Neural cell (in vitro differentiated cells): ENCODE data around the gene TDRD10. TPM values are rescaled to one million over a fixed set of nuclear protein-coding genes. Genes with fewer than 3 reads are reported as not detected.

Source experiments
- H2AFZ ChIP-seq: fragments of 200-600, 300-800 bp; sonication (generic), shearing (Covaris generic); 2 replicates; pipeline ENCODE4 v1.6.0; 2014; ENCODE audit warnings: low read depth, mild to moderate bottlenecking, antibody characterized with exemption, low read length, moderate library complexity
- H3F3A ChIP-seq: fragments of 200-600 bp; shearing (Covaris generic); 2 replicates; pipeline ENCODE4 v1.6.1; 2016; ENCODE audit warnings: mild to moderate bottlenecking, moderate library complexity, mixed read lengths, antibody characterized with exemption, low read length; ENCODE audit not compliant: insufficient read depth, poor library complexity, severe bottlenecking
- H3K27ac ChIP-seq: fragments of 200-600, 300-800 bp; sonication (generic), shearing (Covaris generic); 2 replicates; pipeline ENCODE4 v1.5.1; 2014; ENCODE audit warnings: mild to moderate bottlenecking, low read length, moderate library complexity
- H3K27me3 ChIP-seq: fragments of 300-800, 200-600 bp; sonication (generic), shearing (Covaris generic); 2 replicates; pipeline ENCODE4 v1.6.0; 2014; ENCODE audit warnings: mild to moderate bottlenecking, low read depth, low read length, moderate library complexity; ENCODE audit not compliant: insufficient read depth
- H3K36me3 ChIP-seq: fragments of 300-800, 200-600 bp; sonication (generic), shearing (Covaris generic); 2 replicates; pipeline ENCODE4 v1.5.1; 2014; ENCODE audit warnings: mild to moderate bottlenecking, antibody characterized with exemption, low read length, moderate library complexity; ENCODE audit not compliant: insufficient read depth
- H3K4me2 ChIP-seq: fragments of 300-800, 200-600 bp; sonication (generic), shearing (Covaris generic); 2 replicates; pipeline ENCODE4 v1.6.0; 2014; ENCODE audit warnings: mild to moderate bottlenecking, low read length
- H3K4me3 ChIP-seq: fragments of 300-800, 200-600 bp; sonication (generic), shearing (Covaris generic); 2 replicates; pipeline ENCODE4 v1.5.1; 2014; ENCODE audit warnings: mild to moderate bottlenecking, low read length, moderate library complexity
- H3K79me2 ChIP-seq: fragments of 200-600 bp; shearing (Covaris generic); replicated peaks from 2 replicates; pipeline ENCODE4 v1.6.0; 2014; ENCODE audit warnings: mild to moderate bottlenecking, low read length, moderate library complexity; ENCODE audit not compliant: insufficient read depth
- H3K9ac ChIP-seq: fragments of 300-800, 200-600 bp; sonication (generic), shearing (Covaris generic); 2 replicates; pipeline ENCODE4 v1.6.1; 2016; ENCODE audit warnings: mild to moderate bottlenecking, low read length, mixed read lengths
- H3K9me2 ChIP-seq: fragments of 200-600 bp; shearing (Covaris generic); 2 replicates; pipeline ENCODE4 v1.6.1; 2016; ENCODE audit warnings: mild to moderate bottlenecking, low read length, mixed read lengths; ENCODE audit not compliant: insufficient read depth
- H3K9me3 ChIP-seq: fragments of 200-600, 300-800 bp; sonication (generic), shearing (Covaris generic); 2 replicates; pipeline ENCODE4 v1.6.1; 2016; ENCODE audit warnings: mild to moderate bottlenecking, mixed run types, low read length, moderate library complexity, mixed read lengths
- H4K20me1 ChIP-seq: fragments of 200-600 bp; shearing (Covaris generic); 2 replicates; pipeline ENCODE4 v1.6.1; 2016; ENCODE audit warnings: mild to moderate bottlenecking, mixed run types; ENCODE audit not compliant: insufficient read depth
- EP300 ChIP-seq: fragments of 450-650 bp; conservative IDR thresholded peaks from 2 replicates; pipeline ENCODE4 v1.6.1; 2014; ENCODE audit warnings: antibody characterized with exemption, mild to moderate bottlenecking, moderate library complexity; ENCODE audit not compliant: poor library complexity, severe bottlenecking
- EZH2 ChIP-seq: fragments of 200-600, 300-800 bp; shearing (Covaris generic), sonication (generic); IDR thresholded peaks from 2 replicates; pipeline ENCODE4 v1.6.1; 2014; ENCODE audit warnings: antibody characterized with exemption, low read length, borderline replicate concordance, mild to moderate bottlenecking; ENCODE audit not compliant: insufficient read depth, poor library complexity, severe bottlenecking
- MXI1 ChIP-seq: fragments of 450-650 bp; conservative IDR thresholded peaks from 2 replicates; pipeline ENCODE4 v1.6.1; 2014; ENCODE audit warnings: antibody characterized with exemption, mild to moderate bottlenecking; ENCODE audit not compliant: poor library complexity, severe bottlenecking
- POLR2AphosphoS5 ChIP-seq: IDR thresholded peaks from 2 replicates; pipeline ENCODE4 v1.6.1; 2012
- RAD21 ChIP-seq: fragments of 450-650 bp; conservative IDR thresholded peaks from 2 replicates; pipeline ENCODE4 v1.6.1; 2014; ENCODE audit warnings: antibody characterized with exemption, mild to moderate bottlenecking, moderate library complexity
- SMC3 ChIP-seq: fragments of 450-650 bp; conservative IDR thresholded peaks from 2 replicates; pipeline ENCODE4 v1.6.1; 2014; ENCODE audit warnings: antibody characterized with exemption, mild to moderate bottlenecking, moderate library complexity; ENCODE audit not compliant: poor library complexity
- TAF1 ChIP-seq: IDR thresholded peaks from 2 replicates; pipeline ENCODE4 v1.6.1; 2012; ENCODE audit warnings: low read depth
- polyA plus RNA-seq: library from polyadenylated mRNA; depleted of rRNA; stranded (reverse); fragments of >200 nt; gene quantifications from 2 replicates; pipeline ENCODE4 v1.2.3, GENCODE V29; 2014
- TF ChIP-seq, protein P1 (sequence below): IDR thresholded peaks from 2 replicates; pipeline ENCODE4 v1.6.1; 2012; ENCODE audit warnings: borderline replicate concordance
- TF ChIP-seq, protein P2 (sequence below): fragments of 450-650 bp; IDR thresholded peaks from 2 replicates; pipeline ENCODE4 v1.5.1; 2014; ENCODE audit warnings: antibody characterized with exemption, mild to moderate bottlenecking, moderate library complexity; ENCODE audit not compliant: poor library complexity, severe bottlenecking

Gene TDRD10
- polyA plus RNA-seq, 1 donor from 2014 or later, result not detected

DNA sequence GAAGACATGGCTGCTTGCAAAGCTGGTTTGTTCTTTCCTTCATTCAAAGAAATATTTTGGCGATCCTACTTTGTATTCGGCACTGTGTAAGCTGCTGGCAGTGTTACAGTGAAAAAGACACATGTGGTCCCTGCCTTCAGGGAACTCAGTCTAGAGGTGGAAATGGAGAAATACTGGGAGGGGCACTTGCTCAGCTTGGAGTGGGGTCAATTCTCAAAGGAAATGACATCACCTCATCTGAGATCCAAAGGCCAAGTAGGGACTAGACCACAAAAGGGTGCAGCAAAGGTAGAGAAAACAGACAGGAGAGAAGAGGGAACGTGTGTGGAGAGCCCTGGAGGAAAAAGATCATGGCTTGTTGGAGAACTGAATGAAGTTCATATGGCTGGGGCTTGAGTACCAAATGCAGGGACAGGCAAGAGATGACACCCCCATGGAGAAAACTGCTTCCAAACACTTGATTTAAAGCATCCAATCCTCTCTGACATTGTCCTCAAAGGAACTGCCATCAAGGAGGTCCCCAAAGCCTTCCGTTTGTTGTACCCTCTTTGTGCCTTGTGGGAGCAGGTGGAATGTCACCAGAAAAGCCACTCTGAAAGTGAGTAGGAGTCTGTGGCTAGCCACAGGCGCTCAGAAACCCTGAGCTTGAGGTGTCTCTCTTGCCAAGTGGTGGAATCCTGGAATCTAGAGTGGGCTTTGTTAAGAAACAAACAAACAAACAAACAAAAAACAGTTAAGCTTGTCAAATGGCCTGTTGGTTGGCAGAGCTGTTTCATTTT lies 48.3 kb upstream of the TDRD10 start:
- TF ChIP-seq MXI1 (no peak), RAD21 (no peak), POLR2AphosphoS5 (no peak), EP300 (no peak), SMC3 (no peak), TAF1 (no peak), EZH2 (no peak)
- TF ChIP-seq, protein P1, sequence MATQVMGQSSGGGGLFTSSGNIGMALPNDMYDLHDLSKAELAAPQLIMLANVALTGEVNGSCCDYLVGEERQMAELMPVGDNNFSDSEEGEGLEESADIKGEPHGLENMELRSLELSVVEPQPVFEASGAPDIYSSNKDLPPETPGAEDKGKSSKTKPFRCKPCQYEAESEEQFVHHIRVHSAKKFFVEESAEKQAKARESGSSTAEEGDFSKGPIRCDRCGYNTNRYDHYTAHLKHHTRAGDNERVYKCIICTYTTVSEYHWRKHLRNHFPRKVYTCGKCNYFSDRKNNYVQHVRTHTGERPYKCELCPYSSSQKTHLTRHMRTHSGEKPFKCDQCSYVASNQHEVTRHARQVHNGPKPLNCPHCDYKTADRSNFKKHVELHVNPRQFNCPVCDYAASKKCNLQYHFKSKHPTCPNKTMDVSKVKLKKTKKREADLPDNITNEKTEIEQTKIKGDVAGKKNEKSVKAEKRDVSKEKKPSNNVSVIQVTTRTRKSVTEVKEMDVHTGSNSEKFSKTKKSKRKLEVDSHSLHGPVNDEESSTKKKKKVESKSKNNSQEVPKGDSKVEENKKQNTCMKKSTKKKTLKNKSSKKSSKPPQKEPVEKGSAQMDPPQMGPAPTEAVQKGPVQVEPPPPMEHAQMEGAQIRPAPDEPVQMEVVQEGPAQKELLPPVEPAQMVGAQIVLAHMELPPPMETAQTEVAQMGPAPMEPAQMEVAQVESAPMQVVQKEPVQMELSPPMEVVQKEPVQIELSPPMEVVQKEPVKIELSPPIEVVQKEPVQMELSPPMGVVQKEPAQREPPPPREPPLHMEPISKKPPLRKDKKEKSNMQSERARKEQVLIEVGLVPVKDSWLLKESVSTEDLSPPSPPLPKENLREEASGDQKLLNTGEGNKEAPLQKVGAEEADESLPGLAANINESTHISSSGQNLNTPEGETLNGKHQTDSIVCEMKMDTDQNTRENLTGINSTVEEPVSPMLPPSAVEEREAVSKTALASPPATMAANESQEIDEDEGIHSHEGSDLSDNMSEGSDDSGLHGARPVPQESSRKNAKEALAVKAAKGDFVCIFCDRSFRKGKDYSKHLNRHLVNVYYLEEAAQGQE, result no peak
- TF ChIP-seq, protein P2, sequence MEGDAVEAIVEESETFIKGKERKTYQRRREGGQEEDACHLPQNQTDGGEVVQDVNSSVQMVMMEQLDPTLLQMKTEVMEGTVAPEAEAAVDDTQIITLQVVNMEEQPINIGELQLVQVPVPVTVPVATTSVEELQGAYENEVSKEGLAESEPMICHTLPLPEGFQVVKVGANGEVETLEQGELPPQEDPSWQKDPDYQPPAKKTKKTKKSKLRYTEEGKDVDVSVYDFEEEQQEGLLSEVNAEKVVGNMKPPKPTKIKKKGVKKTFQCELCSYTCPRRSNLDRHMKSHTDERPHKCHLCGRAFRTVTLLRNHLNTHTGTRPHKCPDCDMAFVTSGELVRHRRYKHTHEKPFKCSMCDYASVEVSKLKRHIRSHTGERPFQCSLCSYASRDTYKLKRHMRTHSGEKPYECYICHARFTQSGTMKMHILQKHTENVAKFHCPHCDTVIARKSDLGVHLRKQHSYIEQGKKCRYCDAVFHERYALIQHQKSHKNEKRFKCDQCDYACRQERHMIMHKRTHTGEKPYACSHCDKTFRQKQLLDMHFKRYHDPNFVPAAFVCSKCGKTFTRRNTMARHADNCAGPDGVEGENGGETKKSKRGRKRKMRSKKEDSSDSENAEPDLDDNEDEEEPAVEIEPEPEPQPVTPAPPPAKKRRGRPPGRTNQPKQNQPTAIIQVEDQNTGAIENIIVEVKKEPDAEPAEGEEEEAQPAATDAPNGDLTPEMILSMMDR, result no peak
- Histone ChIP-seq H3K79me2 (no peaks in the 10 kb centered on the region), H2AFZ (no peak overlapping the region), H3K9me2 (no peaks in the 10 kb centered on the region), H3K4me3 (no peak overlapping the region), H3K27ac (no peak overlapping the region), H3K9ac (no peak overlapping the region), H3K27me3 (no peaks in the 10 kb centered on the region), H4K20me1 (no peaks in the 10 kb centered on the region), H3K4me2 (no peak overlapping the region), H3K36me3 (no peaks in the 10 kb centered on the region), H3F3A (no peaks in the 10 kb centered on the region), H3K9me3 (no peaks in the 10 kb centered on the region)

DNA sequence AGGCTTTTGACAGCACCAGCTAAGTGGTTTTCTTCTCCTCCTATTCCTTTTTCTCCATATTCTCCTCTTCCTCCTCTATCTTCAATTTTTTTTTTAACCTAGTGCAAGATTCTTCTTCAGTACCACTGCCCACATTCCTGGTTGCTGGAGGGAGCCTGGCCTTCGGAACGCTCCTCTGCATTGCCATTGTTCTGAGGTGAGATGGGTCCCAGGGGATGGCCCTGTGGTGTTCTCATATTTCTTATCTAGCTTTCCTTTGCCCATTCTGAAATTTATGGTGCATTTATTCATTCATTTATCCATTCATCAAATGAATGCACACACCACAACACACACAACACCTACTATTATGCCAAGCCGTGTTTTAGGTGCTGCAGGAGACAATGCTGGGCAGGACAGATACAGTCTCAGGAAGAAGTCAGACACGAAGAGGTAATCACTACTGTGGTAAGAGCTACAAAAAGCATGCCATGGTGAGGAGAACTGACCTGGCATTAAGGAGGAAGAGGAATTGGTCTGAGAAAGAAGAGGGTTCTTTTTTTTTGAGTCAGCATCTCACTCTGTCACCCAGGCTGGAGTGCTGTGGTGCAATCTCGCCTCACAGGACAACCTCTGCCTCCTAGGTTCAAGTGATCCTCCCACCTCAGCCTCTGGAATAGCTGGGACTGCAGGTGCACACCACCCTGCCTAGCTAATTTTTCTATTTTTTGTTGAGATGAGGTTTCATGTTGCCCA lies 47.5 kb upstream of the TDRD10 start:
- Histone ChIP-seq H3K4me2 (no peak overlapping the region), H3K27ac (no peak overlapping the region), H3K9me2 (no peaks in the 10 kb centered on the region), H2AFZ (no peak overlapping the region), H3K27me3 (no peaks in the 10 kb centered on the region), H3K36me3 (no peaks in the 10 kb centered on the region), H3K9me3 (no peaks in the 10 kb centered on the region), H3F3A (no peaks in the 10 kb centered on the region), H4K20me1 (no peaks in the 10 kb centered on the region), H3K4me3 (no peak overlapping the region), H3K9ac (no peak overlapping the region), H3K79me2 (no peaks in the 10 kb centered on the region)
- TF ChIP-seq SMC3 (no peak), EZH2 (no peak), MXI1 (no peak), TAF1 (no peak), RAD21 (no peak), EP300 (no peak), POLR2AphosphoS5 (no peak)
- TF ChIP-seq, protein P2, result no peak
- TF ChIP-seq, protein P1, result no peak
